Skin of body (tissue), 2 donors: ENCODE results near the gene FILIP1L. TPM values are rescaled to one million over a fixed set of nuclear protein-coding genes. Genes with fewer than 3 reads are reported as not detected.
A peak's percentile ranks its signal among the peaks of the same experiment; 100 is the strongest.

Source experiments
- DNase-seq: peaks from one replicate; lab custom pipeline; 2025; lab: John Stamatoyannopoulos, UW
- total RNA-seq: library from RNA; depleted of rRNA; stranded (reverse); fragments of >200 nt; gene quantifications from one replicate; pipeline ENCODE4 v1.2.3, GENCODE V29; 2014

FILIP1L gene
- total RNA-seq, 1 donor from 2014 or later = 40.1 TPM

GRCh38 chr3:99978221-99978620, 136.1 kb downstream of the FILIP1L start:
- no peak for DNase-seq

DNA sequence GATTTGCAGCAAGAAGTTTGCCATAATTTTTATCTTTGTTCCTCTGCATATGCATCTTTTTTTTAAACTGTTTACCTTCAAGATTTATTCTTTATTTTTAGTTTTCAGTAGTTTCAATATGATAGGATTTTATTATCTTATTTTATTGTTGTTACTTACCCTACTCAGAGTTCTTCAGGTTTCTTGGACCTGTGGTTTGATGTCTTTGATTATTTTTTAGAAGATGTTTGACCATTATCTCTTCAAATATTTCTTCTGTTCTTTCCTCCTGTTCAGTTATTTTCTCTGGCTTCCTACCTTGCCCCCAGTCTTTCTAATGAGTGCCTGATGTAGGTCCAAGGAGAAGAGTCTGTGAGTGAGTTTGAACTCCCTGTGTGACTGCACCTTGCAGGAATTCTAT, 137.7 kb downstream of the FILIP1L start:
- no peak for DNase-seq

DNA sequence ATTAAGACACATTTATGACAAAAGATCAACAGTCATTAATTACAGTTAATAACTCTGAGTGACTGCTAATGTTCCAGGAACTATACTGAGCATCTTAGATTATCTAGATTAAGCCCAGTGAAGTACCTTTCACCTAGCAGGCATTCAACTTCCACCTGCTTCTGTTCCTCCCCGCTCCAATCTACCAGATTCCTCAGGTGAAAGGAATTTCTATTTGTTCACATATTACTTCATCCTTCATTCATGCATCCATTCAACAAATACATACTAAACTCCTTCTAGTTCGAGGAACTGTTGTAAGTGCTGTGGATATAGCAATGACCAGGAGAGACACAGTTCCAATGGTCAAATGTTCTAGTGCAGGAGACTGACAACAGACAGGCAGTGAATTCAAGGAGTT, 139.3 kb downstream of the FILIP1L start:
- DNase-seq = no peak

DNA sequence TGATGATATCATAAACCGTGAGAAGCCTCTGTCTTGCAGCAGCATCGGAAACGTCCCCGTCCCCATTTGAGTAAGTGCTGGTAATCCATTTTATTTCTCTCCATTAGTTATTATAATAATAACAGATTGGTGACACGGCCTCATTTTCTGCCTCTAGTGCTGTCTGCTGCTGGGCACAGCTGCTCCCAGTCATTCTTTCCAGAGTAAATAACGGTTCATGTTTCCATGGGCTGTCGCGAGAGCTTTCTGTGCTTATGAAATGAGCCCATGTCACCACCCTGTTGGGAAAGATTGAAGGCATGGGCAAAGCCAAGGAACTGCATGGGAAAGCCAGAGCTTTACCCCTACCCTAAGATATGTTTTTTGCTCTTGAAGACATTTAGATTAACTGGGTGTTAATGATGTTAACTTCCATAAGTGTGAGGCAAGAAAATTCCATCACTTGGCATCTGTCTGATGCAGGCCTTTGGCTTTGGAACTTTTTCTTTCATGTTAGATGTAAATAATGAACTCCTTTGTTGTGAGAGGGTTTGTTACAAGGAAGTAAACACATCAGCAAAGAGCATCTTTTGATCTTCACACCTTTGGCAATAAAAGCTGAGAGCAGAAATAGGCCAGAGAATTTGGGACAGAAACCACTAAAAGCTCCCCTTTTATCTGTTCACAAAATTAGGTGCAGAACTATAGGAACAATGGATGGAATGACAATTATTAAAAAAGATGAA, 141.8 kb downstream of the FILIP1L start:
- DNase-seq = no peak

DNA sequence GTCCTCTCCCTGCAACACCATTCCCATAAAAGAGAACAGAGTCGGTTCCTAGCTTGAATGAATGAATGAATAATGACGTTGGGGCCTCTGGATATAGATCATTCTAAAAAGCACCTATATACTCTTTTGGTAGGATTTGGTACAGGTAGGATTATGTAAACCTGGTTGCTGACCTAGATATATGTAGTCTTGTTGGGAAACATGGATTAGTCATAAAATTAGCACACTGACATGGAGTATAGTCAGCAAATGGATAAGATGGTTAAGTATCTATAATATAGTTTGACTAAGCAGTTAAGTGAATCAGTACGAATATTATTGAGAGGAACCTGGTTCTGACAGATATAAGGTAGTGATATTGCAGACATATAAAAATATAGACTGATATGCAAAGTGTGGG, 142.5 kb downstream of the FILIP1L start:
- no peak for DNase-seq

- DNase-seq = no peak
These were observed 144.1 kb downstream of the FILIP1L start for GRCh38 chr3:99970198-99970597.

DNA sequence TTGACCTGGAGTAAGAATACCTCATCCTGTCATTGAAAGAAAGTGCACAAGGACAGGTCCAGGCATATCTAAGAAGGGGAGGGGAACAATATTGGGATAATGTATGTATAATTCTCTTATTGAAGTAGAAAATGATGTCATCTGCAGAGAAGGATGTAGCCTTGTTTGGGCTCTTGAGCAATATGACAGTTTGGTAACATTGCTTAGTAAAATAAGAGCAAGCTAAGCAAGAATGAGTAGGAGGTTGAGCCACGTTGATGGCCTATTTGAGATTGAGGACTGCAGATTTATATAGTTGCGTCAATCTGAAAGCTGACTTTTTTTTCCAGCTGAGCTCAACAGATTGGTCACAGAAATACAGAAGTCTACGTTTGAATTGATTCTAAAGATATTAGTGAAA, 145.2 kb downstream of the FILIP1L start:
- no peak for DNase-seq

GRCh38 chr3:99967796-99968195, 146.5 kb downstream of the FILIP1L start:
- no peak for DNase-seq

- peak; percentile 66 for DNase-seq
These were observed 147.5 kb downstream of the FILIP1L start for GRCh38 chr3:99966662-99967416.

DNA sequence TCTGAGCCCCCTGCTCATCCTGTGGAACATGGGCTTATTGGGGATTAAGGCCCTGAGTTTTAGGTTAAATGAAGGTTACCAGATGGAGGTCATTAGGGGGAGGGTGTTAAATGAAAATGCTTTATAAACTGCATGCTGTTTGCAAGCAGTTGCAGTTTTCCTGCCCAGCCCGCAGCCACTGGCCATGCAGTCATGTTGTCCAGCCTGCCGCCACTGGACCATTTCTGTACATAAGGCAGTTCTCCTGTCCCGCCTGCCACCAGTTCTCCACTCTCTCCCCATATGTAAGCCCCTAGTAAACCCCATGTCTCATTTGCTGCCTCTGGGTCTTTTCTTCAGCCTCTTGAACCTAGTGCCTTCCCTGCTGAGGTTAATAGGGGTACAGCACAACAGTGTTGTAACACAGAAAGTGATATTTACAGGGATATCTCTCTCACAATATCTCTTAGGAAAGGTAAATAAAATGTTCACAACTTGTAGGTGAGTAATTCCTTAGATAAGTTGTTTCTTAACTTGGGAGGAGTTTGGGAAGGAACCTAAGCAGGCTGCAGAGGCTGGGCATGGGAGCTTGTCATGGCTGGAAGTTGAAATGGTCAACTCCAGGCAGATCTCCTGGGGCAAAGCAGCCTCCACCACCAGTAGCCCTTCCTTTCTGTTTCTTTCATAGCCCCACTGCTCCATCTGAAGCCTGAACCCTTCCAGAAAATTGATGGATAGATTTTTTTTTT, 148.5 kb downstream of the FILIP1L start:
- no peak for DNase-seq

- DNase-seq = no peak
These were observed 149.2 kb downstream of the FILIP1L start for GRCh38 chr3:99965077-99965476.

GRCh38 chr3:99962703-99963102, 151.6 kb downstream of the FILIP1L start:
- DNase-seq = no peak

DNA sequence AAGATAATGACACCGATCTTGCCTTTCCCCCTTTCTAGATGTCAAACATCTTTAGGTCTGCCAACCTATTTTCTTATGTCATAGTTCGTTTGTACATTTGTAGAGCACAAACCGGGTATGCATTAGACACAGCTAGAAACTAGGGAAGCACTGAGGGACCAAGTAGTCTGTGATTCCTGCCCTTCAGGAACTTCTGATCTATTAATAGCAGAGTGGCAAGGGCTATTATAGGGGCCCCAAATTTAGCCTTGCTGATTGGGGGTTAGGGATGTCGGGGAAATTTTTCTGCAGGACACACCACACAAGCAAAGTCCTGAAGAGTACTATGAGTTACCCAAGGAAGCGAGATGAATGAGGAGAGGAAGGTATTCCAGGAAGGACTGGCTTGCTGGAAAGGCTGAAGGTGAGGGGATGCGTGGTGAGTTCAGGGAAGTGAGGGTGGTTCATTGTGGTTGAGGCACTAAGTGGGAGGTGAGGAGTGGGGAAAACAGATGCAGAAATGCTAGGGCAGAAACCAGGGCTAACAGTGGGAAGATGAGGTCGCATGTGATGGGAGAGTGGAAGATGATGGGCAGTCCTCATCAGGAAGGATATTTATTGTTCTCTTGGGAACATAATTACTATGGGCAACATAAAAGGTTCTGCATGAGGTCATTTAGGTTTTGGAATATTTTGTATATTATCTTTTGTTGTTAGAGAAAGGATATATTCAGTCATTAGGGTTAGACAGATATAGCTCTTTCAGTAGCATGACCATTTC, 152.4 kb downstream of the FILIP1L start:
- no peak for DNase-seq

DNA sequence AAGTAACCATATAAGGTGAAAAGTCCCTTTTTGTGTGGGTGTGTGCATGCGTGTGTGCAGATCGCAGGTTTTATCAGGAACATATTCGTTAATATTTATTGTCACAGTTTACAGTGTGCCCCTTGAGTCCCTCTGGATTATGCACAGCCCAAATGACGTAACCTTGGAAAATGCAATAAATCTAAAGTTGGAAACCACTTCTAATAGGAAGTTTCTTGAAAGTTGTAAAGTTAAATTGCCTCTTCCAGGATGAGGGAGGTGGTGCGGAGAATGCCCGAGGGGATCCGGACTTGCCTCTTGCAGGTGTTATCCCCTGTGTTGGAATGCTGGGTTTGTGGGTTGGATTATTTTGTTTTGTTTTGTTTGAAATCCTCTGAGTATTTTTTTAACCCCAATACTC, 153.4 kb downstream of the FILIP1L start:
- peak; percentile 92 for DNase-seq

DNA sequence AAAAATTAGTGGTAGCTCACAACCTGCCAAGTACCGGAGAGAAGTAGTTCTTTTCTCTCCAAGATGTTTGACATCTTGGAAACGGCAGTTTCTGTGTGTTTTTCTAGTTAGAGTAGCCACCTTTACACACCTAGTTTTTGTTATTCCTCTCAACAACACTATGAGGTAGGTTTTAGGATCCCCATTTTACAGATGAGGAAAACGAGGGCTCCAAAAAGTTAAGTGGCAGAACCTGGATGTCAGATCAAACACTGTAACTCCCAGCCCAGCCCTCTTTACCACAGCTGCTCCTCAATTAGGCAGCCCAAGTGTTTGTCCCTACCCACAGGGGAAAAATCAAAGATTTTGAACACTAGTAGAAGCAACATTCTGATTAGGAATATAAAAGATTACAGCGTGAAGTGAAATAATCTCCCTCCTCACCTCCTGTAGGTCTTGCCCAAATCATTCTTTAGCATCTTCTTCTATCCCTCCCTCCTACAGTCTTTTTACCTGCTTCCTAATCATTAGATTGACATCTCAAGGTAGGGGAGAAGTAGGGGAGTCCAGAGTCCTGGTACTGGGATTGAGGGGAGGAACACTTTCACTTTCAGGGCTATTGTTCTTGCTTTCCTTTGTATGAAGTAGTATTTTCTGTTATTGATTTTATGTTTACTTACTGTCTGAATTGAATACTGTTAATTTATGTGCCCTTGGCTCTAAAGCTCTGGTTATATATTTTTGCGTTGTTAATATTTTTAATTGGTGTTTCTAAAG, 154.0 kb downstream of the FILIP1L start:
- no peak for DNase-seq

GRCh38 chr3:99958222-99958912, 155.9 kb downstream of the FILIP1L start:
- DNase-seq = no peak

DNA sequence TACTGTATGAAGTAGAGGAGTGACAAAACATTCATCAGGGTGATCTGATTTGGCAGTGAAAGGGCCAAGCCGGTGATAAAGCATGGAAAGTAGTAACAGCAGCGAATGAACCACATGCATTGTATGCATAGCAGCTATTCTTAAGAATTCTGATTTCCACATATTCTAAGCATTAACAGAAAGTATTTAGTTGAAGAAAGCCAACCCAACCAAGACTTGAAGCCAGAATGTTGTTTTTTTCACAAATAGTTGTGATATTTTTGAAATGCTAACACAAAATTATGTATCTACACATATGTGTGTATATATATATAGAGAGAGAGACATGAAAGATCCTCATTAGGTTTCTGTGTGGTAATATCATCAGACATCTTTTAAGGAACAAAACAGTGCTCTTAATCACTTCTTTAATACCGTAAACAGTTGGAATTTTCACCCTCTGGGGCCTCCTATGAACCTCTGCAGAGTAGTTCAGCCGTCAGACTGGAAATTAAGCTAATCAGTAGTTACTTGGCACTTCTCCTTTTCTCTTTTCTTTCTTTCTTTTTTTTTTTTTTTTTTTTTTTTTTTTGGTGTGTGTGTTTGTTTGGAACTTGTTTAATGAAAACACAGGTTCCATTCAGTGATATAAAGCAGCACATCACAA, 157.0 kb downstream of the FILIP1L start:
- peak; percentile 81 for DNase-seq

DNA sequence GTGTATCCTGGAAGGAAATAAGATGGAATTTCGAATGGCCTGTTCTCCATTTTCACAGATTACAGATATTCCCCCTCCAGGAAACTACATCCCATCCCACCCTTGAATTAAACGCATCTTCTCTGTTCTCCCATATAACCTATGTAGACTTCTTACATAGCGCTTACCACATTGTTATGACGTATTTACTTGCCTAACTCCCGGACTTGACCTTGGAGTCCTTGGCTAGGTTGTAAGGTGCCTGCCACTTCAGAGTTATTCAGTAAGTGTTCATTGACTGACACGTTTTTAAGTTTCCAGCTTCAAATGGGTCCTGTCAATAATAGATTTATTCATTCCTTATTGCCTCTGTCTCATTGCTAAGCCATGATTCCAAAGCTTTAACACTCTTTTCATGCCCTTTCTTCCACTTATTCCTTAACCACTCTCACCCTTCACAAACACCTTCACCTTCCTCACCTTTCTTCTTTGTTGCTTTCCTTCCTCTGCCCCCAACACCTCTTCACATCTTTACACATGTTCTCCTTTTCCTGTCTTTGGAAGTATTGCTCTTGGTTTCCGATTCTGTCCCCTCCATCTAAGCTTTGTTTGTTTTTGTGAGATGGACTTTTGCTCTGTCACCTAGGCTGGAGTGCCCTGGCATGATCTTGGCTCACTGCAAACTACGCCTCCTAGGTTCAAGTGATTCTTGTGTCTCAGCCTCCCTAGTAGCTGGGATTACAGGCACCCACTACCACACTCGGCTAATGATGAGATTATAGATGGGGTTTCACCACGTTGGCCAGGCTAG, 158.3 kb downstream of the FILIP1L start:
- DNase-seq = no peak
